ENCODE data around the gene SNX15. TPM values are rescaled to one million over a fixed set of nuclear protein-coding genes. Genes with fewer than 3 reads are reported as not detected.
"Not testable (repeated sequence)": the region's sequence is repeated elsewhere in the genome, so short reads cannot be mapped to it uniquely, and the experiment has no call there.

SNX15 gene
- polyA plus RNA-seq (ENCODE audit: insufficient read length in 12 of 12): 10 to 100 TPM in 11 of 12 donors, not detected in 1; 16.1 to 28.5 (median 20.4) TPM
- long read RNA-seq, donor 1, transcript SNX15-202 (8 exons, 1,939 nt): major isoform, 6 of 6 reads
- long read RNA-seq, donor 1, partial matches to known transcripts: 0 of 6 reads
- long read RNA-seq, donor 1, other reads (novel, unspliced or antisense): 0 of 6 reads
- long read RNA-seq, donor 2, transcript SNX15-202 (8 exons, 1,939 nt): major isoform, 14 of 14 reads
- long read RNA-seq, donor 2, partial matches to known transcripts: 0 of 14 reads
- long read RNA-seq, donor 2, other reads (novel, unspliced or antisense): 0 of 14 reads
- long read RNA-seq, donor 3, transcript SNX15-202 (8 exons, 1,939 nt): major isoform, 5 of 5 reads
- long read RNA-seq, donor 3, partial matches to known transcripts: 0 of 5 reads
- long read RNA-seq, donor 3, other reads (novel, unspliced or antisense): 0 of 5 reads
- long read RNA-seq, donor 4: 0 reads
- long read RNA-seq, donor 5: 0 reads
- long read RNA-seq, donor 6, transcript SNX15-202 (8 exons, 1,939 nt): major isoform, 8 of 8 reads
- long read RNA-seq, donor 6, partial matches to known transcripts: 0 of 8 reads
- long read RNA-seq, donor 6, other reads (novel, unspliced or antisense): 0 of 8 reads
- long read RNA-seq, donor 7, transcript SNX15-202 (8 exons, 1,939 nt): major isoform, 6 of 6 reads
- long read RNA-seq, donor 7, partial matches to known transcripts: 0 of 6 reads
- long read RNA-seq, donor 7, other reads (novel, unspliced or antisense): 0 of 6 reads
- long read RNA-seq, donor 8, transcript SNX15-202 (8 exons, 1,939 nt): major isoform, 9 of 11 reads
- long read RNA-seq, donor 8, partial matches to known transcripts: 0 of 11 reads
- long read RNA-seq, donor 8, other reads (novel, unspliced or antisense): 0 of 11 reads
- long read RNA-seq, donor 9, transcript SNX15-202 (8 exons, 1,939 nt): major isoform, 5 of 6 reads
- long read RNA-seq, donor 9, partial matches to known transcripts: 0 of 6 reads
- long read RNA-seq, donor 9, other reads (novel, unspliced or antisense): 0 of 6 reads
- long read RNA-seq, donor 10, transcript SNX15-202 (8 exons, 1,939 nt): major isoform, 21 of 21 reads
- long read RNA-seq, donor 10, partial matches to known transcripts: 0 of 21 reads
- long read RNA-seq, donor 10, other reads (novel, unspliced or antisense): 0 of 21 reads
- long read RNA-seq, donor 11, partial matches to known transcripts: 10 of 12 reads
- long read RNA-seq, donor 11, other reads (novel, unspliced or antisense): 0 of 12 reads

DNA sequence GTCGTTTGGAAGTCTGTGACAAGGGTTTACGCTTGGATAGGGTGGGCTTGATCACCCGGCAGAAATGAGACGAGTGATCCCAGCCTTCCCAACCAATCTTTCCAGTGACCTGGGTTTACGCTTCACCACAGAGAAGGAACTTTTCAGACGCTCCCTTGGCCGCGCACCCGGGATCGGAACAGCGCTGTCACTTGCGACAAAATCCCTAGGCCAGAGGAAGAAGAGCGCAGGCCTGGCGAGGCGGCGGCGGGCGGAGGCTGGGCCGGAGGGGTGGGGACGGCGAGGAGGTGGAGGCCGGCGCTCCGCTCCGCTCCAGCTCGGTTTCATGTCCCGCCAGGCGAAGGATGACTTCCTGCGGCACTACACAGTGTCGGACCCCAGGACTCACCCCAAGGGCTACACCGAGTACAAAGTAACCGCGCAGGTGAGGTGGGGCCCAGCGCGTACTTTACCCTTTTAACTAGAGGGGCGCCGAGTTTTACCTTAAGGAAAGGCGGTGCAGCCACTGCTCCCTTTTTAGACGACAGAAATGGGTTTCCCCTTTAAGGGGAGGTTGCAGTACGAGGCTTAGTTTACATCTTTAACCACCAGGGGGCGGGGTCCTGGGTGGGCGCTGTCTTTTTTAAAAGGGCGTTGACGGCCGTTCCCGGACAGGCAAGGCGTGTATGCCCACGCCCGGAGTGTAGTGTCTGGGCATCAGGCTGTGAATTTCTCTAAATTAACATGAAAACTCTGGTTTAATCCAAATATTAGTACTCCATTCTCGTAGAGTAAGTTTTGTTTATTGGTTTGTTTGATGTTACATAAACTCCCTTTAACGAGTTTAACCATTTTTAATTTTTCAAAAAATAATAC is at the start of gene SNX15:
TSS of gene SNX15 (plus strand) at position 227 of the 855 bp plus-strand sequence. CDS start at position 326, 99 bp downstream.
- peak; percentile 97 for DNase-seq

GRCh38 chr11:64983339-64983738 is 43.9 kb upstream of the SNX15 start:
- not testable (repeated sequence) for DNase-seq

DNA sequence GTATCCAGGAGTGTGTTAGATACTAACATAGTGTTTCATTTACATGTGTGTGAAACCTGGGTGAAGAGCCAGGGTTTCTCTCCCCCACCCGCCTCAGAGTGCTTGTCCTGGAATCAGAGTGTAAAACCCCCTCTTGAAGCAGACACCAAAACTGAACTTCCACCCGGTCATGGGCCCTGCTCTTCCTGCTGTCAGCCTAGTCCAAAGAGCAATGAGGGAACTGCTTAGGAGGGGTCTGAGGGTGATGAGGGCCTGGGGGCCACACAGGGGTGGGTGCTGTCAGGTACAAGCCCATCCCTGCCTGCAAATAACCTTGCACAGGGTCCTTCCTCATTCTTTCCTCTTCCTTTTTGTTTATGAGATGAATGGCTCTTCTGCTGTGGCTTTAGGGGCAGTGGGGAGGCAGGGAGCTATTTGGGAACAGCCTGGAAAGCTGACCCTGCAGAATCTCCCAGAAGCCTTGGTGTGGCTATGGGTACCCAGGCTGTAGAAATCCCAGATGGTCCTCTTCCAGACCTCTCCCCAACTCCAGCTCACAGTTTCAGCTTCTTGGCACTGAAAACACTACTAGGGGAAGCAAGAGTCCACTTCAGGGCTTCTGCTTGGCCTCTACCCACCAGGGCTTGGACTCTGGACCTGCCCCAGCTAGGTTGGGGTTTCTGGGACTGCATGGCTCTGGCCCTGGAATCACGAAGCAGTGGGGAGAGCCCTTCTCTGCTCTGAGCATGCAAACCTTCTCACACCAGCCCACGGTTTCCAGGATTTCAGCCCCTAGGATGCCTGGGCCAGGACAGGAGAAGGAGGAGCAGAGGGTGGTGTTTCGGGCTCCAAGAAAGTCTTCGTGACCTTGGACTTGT is 39.0 kb upstream of the SNX15 start:
- no peak for DNase-seq

DNA sequence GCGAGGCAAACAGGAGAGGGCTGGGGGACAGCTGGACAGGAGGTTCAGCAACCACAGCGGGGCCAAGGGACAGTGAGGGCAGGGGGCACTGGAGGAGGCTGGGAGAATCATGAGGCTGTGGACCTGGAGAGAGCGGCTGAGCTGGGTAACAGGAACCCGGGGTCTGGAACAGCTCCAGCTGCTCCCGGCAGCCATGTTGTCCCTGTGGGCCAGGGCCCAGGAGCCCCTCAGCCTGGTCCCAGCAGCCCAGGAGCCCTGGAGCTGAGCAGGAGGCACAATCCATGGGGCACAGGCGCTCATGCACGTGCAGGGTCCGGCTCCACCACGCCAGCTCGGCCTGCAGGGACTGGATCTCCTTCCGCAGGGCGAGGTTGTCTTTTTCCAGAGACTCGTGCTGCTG is 37.8 kb upstream of the SNX15 start:
- no peak for DNase-seq

DNA sequence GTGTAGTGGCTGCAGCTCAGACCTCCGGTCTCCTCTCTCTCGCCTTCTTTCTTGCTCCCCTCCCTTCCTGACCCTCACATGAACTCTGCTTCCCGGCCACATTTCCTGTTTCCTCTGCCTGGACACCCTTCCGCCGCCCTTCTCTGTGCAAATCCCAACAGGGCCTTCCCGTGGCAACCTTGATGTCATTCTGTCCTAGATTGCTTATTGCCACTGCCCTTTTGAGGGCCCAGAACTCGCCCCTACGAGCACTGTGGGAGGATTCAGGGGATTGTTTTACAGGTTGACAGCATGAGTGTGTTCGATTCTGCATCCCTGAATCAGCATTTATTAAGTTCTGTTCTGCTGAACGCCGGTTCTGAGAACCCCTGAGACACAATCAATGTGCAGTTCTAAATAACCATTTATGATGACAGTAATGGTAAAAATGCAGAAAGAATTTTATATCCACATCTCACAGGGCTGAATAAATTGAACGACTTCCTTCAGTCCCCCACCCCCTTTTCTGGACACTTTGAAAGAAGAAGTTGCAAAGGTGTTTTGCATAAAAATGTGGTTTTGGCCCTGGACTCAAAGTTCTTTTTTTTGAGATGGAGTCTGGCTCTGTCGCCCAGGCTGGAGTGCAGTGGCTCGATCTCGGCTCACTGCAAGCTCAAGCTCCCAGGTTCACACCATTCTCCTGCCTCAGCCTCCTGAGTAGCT is 36.9 kb upstream of the SNX15 start:
- no peak for DNase-seq

DNA sequence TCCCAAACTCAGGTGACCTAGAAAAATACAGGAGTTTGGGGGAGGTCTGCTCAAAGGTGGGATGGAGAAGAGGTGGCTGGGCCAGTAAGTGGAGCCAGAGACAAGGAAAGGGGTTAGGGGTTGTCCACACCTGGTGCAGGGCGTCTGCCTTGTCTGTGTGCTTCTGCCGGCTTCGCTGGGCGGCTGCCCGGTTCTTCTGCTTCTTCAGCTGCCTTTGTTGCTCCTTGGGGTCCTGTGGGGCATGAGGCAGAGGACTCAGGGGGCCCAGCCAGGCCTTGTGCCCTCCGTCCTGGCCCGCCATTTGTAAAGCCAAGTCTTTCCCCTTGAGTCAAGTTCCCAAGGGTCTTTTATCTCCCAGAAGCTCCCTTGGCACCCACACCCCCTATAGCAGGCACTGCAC is 32.9 kb upstream of the SNX15 start:
- no peak for DNase-seq

- DNase-seq: no peak
Observed at GRCh38 chr11:64996327-64996709, 30.9 kb upstream of the SNX15 start.

GRCh38 chr11:64996710-64997380 is 30.4 kb upstream of the SNX15 start, which contains the start of gene BATF2:
BATF2 (minus strand) TSS chr11:64996971; CDS start chr11:64996914, 57 bp downstream.
- no peak for DNase-seq

GRCh38 chr11:64998141-64998540 is 29.1 kb upstream of the SNX15 start:
- no peak for DNase-seq

DNA sequence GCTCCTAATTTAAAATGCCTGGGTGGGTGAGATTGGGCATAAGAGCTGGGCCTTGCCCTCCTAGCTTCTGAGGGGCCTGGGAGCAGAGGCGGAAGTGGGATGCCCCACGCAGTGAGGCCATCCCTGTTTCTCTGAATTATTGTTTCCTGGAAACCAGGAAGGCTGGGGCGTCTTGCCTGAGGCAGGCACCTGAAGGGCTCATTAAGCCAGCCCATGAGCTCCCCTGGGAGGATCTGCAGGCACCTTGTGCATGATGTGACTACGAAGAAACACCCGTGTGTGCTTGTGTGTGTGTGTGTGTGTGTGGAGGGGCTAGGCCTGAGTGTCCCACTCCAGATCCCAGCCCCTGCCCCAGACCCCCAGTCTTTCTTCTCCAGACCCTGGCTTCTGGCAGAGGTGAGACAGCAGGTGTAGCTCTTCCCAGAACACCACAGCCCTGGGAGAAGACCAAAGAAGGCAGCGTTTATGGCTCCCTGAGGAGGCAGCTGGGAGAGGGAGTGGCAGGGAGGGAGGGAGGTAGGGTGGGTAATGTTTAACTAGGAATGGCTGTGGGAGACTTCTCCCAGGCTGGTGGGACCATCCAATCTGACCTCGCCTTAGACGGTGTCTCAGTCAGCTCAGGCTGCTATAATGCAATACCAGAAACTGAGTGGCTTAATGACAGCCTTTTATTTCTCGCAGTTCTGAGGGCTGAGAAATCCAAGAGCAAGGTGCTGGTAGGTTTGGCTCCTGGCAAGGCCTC is 28.4 kb upstream of the SNX15 start:
- no peak for DNase-seq

DNA sequence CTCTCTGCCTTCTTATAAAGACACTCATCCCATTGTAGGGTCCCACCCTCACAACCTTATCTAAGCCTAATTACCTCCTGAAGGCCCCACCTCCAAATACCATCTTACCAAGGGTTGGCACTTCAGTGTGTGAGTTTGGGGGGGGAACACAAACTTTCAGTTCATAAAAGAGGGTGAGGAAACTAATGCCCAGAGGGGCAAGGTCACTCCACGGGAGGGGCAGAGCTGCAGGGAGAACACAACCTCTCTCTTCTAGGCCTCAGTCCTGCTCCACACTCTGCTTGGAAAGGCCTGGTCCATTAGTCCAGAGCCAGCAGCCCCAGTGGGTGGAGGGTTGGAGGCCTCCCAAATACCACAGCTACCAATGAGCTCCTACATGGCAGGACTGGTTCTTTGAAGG is 27.8 kb upstream of the SNX15 start:
- no peak for DNase-seq

DNA sequence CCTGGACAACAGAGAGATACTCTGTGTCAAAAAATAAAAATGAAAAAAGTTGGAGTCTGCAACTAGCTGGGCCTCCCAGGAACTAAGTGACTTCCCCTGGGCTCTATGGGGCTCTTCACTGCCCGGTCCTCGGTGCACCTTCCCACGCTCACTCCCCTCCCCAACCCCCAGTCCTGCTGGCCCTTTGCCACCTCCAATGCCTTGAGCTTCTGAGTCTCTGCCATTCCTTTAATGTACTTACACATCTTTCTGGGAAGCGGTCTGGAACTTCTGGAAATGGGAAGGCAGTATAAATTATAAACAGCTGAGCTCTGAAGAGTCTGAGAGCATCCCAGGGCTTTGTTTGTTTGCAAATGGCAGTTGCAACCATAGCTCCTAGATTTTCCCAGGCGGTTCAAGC is 24.5 kb upstream of the SNX15 start:
- DNase-seq: no peak

GRCh38 chr11:65003282-65003681 is 24.0 kb upstream of the SNX15 start:
- DNase-seq: no peak

GRCh38 chr11:65003968-65004367 is 23.3 kb upstream of the SNX15 start:
- DNase-seq: not testable (repeated sequence)

DNA sequence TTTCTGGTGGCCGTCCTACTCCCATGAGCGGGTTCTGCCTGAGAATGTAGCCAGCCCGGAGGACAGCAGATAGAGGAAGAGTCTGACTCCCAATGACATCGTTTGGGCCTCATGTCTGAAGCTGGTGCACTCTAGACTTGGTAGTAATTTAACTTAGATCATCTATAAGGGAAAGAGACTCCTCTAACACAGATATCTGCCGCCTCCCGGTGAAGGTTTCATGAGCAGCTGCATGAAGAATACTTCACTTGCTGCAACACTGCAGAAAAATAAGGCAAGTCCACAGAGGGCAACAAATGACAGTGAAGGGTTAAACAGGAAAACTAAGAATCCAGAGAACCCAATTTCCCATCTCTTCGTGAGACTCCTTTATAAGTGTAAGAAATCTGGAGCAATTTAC is 19.2 kb upstream of the SNX15 start:
- no peak for DNase-seq

DNA sequence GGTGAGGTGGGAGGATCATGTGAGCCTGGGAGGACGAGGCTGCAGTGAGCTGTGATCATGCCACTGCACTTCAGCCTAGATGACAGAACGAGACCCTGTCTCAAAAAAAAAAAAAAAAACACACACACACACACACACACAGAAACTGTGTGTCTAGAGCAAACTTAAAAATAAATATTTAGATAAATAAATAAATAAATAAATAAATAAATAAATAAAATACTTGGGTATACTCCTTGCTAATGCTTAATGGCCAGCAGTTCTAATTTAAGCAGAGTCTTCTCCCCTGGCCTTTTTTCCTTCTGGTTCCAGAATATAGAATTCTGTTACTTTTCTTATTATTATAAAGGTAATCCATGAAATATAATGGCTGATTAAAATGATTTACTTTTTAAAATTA is 18.4 kb upstream of the SNX15 start:
- no peak for DNase-seq

DNA sequence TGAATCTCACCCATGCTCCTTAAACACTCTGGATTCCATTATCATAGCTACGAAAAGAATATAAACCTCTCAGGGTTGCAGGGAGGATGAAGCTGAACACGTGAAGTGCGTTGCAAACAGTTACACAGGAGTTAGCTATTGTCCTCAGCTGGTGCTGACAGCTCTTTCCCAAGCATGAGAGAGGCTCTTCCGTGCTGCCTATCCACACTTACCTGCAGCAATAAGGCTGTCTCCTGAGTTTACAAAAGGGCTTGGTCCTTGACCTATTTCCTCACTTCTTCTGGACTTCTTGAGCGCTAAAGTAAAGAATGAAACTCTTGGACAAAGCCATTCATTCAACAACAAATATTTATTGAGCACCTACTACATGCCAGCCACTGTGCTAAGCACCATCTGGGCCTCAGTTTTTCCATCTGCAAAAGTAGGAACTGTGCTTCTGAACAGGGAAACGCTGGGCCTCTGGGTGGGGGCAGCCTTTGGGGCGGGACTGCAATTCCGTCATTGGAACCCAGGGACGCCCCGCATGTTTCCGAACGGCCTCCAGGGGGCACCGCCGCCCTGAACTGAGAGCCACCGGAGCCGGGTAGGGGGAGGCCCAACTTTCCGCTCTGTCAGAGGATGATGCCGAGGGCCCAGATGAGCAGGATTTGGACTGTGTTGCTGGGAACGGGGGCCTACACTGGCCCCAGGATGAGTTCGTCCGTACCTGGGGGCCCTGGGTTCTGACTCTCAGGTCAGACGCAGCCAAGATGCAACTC is 13.9 kb upstream of the SNX15 start:
- DNase-seq: peak; percentile 93

Data from muscle of arm (tissue), 14 donors.